NCI-H1092 treated with DMSO at 0.1 percent for 48 hours (cell line): Measurements from ENCODE around the gene HMX2.
A peak's percentile ranks its signal among the peaks of the same experiment; 100 is the strongest.

ENCODE experiments used
- DNase-seq: peaks from one replicate; lab custom pipeline; 2025; lab: John Stamatoyannopoulos, UW

HMX2 gene, protein sequence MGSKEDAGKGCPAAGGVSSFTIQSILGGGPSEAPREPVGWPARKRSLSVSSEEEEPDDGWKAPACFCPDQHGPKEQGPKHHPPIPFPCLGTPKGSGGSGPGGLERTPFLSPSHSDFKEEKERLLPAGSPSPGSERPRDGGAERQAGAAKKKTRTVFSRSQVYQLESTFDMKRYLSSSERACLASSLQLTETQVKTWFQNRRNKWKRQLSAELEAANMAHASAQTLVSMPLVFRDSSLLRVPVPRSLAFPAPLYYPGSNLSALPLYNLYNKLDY

DNA sequence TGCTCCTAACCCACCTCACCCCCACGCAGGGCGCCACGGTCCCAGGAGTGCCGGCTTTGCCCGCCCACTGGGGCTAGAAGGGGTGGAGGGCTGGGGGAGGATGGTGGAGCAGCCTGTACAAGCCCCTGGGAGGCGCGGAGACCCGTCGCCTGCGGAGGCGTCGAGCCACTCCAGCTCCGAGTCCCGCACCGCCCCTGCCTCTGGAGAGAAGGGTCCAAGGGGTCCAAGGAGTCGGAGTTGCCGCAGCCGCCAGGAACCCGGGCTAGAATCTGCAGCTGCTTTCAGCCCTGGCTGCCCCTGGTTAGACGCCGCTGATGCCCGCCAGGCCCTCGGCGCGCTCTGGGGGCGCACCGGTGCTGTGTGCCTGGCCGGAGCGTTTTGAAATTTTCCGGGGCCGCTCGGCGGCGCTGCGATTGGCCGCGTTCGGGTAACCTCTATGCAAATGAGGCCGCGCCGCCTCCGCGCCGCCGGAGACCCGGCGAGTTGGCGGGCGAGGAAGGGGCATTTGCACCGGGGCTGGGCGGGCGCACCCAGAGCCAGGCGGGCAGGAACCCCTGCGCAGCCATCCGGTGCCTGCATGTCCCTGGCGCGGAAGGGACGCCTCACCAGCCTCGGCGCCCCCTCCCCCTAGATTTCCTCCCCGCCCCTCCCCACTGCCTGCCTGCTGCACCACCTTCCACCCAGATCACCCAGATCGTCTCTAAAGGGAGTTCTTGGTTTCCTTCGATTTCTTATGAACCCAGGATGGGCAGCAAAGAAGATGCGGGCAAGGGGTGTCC, at the start of gene HMX2:
Gene HMX2 (plus strand): TSS at position 502 of the 779 bp plus-strand sequence. CDS start 243 bp downstream, at position 745.
- peak; percentile 45 for DNase-seq

DNA sequence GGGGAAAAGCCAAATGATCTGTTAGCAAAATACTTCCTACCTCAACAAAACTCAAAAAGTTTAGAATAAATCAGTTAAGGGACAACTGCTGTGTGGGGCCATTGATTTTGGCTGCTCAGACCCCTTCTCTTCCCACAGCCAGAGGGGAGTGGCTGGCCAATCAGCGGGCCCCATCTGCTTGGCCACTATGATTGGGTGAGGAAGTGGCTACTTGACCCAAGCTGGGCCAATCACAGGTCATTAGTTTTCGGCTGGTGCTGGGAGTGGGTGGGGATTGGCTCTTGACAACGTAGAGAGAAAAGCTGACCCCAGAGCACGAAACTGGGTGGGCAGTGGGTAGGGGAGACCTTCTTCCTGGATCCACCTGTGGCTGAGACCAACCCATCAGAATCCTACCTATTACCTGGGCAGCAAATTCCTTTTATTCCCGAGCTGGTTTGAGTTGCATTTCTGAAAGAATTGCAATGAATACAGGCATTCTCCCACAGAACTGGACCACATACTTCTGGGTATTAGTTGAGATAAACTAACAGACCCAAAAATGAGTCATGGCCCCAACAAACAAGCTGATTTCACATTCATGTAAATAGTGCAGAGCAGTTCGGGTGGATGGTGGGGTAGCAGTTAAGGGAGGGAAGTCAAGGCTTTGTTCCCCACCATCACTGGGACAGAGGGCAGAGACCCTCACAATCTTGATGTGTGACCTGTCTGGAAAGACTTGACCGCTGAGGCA, 47.7 kb upstream of the HMX2 start:
- DNase-seq, result no peak

DNA sequence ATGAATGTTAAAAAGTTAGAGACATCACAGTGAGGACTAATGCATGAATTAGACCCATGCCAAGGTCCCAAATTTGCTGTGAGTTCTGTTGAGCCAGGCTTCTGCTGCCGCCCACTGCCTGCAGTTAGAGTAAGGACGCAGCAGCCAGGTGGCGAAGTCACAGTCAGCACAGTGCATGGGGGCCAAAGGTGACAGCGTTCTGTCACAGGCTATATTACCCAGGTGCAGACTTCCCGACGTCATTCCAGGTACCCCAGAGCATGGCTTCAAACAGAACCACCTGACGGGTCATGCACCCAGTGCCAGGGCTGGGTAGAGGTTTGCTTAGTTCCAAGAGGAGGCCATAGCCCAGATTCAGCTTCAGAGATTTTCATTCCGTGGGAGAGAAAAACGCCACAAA, 46.1 kb upstream of the HMX2 start:
- no peak for DNase-seq

DNA sequence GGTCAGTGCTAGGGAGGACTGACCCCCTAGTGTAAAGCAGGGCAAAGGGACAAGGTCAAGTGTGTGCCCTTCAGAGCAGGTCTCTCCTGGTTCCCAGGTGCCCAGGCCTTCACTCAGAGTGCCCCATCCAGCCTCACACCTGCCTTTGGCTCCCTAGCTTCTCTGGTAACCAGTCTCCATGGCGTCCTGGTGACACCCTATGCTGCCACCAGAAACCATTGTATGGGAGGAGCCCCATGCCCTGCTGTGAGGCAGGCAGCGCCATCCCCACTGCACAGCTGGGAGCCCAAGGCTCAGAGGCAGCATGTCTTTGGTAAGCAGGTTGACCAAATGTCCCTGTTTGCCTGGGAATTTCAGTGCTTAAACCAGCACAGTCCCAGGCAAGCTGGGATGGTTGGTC, 45.3 kb upstream of the HMX2 start:
- no peak for DNase-seq

DNA sequence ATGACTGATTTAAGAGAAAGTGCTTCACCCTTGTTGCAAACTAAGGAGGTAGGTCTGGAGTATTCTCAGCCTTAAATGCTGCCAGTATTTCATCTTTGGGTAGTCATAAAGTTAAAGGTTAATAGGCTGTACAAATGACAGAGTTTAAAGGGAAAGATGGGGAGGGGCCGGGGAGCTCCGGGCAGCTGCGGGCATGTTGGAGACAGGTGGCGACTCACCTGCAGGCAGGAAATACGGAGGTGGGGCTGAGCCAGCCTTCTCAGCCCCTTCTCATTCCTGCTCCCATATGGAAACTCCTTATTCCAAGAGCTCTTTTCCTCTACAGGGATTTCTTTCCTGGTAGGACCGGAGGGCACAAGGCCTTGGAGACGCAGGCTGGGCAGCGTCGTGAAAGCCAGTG, 44.0 kb upstream of the HMX2 start:
- DNase-seq, result no peak

DNA sequence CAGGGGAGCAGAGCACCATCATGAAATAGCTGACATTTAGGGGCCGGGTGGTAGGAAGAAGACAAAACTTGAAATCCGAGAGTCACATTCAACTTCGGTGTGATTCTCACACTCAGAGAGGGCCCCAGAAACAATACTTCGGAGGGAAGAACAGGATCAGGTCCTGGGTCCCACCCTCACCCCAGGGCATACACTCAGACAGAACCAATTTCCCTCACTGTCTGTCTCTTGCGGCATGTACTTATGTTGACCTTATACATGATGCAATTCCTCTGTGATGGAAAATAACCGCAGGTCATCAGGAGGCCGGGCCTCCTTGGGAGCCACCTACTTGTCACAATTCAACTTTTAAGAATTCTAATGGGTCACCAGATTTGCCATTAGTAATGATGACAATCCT, 38.5 kb upstream of the HMX2 start:
- DNase-seq, result no peak

DNA sequence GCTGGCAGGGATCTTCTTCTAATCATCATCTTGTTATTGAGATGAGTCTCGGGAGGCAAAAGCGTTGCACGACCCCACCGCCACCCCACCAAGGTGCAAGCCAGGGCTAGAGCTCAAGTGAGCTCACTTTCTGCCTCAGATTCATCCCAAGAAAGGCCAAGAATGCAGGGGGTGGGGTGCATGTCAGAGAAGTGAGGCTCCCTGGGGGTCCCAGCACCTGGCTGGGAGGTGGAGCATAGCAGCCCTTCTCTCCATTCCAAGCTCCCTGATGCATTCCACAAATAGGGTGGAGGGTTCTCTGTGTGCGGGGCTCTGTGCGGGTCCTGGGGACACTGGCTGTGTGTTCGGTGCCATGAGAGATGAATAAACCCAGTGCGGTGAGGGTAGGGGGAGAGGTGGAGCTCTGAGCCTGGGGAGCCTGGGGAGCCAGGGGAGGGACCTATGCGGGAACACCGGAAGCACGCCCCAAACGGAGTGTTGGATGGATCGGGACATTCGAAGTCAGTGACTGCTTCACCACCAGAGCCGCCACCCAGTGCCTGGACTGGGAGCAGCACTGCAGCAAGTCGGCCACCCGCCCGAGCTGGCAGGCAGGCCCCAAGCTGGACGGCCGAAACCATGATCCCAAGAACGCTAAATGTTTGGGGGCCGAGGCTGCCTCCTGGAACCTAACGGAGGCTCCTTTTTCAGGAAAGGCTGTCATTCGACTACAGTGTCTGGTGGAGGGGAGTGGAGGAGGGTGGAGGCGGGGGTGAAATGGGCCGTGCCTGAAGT, 30.1 kb upstream of the HMX2 start:
- DNase-seq, result no peak

DNA sequence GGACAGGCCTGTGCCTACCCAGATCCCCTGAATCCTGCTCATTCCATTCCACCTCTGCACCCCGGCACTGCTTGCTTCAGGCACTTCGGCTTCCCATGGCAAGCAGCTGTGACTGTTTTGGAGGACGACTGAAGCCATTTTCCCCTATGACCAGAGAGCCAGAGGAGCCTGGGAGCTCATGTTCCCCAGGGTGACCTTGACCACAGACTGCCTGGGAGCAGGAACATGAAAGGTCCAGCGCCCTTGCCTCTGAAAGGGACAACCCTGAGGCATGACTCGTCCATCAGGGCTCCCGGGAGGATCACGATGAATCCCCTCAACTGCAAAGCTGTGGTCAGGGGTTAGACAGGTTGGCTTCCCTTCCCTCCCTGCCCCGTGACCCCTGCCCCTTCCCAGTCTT, 28.9 kb upstream of the HMX2 start:
- no peak for DNase-seq

DNA sequence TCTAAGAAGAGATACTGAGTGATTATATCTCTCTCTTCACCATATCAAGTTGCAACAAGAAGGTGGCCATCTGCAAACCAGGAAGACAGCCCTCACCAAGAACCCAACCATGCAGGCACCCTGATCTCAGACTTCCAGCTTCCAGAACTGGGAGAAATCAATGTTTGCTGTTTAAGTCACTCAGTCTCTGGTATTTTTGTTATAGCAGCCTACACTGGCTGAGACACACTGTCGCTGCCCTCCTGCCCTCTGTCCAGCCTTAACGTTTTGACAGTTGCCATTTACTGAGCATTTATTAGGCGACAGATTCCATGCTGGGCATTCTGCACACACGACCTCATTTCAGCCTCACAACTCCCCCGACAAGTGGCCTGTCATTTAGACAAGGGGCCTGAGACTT, 21.7 kb upstream of the HMX2 start:
- no peak for DNase-seq

DNA sequence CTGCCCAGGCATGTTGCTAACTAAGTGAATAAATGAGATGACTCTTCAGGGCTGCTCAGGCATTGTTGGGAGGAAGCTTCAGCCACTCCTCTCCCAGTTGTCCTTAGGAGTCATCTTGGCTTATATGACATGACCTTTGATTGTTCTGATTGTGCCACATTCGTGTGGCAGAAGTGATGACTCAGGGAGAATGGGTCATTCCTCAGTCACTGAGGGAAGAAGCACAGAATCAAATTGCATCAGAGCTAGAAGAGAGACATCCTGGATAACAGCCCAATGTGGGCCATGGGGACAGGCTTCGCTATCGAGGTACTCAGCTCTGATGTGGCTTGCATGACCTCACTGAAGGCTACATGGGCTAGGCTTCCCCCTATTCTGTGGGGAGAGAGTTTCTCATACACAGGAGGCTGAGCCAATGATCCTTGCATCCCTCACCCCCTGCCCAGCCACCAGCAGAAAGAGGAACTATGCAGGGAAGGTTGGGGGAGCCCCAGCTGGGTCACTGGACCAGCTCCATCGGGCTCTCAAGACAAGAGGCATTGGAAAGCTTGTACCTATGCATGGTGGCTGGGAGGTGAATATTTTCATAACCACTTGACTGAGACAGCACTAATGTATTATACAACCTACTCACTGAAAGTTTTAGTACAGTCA, 18.2 kb upstream of the HMX2 start:
- DNase-seq, result no peak

DNA sequence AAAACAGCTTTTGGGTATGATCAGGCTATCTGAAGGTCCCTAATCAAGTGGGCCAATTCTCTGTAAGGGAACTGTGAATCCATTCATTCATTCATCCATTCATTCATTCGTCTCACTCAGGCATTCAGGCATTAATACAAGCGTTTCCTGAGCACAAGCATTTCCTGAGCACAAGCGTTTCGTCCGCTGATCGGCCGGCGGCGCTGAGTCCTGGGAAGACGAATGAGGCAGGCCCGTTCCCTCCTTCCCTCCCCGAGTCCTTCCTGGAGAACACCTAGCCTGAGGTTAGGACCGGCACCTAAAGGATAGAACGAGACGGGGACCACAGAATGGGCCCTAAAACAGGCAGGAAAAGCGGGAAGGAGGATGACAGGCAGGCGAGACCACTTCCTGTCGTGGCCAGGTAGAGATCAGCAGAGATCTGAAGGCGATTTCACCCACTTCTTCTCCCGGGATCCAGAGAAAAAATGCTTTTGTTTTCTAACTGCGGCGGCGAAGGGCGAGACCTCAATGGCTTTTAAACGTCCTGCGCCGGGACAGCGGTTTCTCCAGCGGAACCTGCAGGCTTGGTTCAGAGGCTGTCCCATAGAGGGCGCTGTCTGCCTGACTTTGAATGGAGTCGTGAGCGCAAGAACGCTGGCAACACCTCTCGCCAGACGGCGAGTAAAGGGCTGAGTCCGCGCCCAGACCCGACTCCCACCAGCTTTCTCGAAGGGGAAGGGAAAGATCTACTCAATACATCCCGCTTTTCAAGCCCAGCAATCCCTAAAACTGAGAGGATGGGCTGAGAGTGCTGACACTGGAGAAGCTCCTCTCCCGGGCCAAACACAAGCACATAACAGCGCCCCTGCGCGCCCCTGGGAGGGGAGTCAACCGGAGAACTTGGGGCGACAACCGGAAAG, 15.1 kb upstream of the HMX2 start:
- DNase-seq, result peak; percentile 67

DNA sequence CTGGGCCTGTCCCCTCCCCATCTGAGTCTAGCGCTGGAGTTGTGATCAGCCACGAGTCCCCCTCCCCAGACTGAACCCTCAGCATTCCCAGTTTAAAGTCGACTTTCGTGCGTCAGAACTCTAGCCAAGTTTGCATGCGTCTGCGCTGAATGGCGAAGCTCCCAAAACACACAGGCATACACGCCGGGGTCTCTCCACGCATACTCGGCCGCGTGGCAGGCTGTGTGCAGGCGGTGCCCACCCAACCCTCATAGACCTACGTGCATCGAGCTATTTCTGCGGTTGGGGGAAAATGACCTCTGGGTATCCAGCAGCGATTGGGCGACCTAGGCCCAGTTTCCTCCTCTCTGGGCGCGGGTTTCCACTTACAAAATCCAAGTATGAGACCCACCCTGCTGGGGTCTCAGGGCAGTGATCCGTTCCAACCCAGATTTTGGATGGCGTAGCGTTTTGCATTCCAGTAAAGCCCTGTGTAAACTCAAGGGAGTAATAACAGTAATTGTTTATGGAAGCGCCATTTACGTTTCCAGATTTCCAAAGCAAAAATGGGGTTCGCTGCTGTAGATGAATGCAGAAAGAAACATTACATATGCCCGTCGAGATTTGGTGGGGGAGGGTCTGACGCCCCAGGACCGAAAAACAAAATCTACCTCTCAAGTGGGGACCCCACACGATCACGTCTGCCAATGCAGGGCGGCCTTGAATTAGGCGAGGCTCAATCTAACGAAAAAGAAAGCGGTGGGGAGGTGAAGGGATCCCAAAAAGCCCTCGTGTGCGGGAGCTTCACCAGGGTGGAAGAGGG, 14.2 kb upstream of the HMX2 start:
- no peak for DNase-seq

DNA sequence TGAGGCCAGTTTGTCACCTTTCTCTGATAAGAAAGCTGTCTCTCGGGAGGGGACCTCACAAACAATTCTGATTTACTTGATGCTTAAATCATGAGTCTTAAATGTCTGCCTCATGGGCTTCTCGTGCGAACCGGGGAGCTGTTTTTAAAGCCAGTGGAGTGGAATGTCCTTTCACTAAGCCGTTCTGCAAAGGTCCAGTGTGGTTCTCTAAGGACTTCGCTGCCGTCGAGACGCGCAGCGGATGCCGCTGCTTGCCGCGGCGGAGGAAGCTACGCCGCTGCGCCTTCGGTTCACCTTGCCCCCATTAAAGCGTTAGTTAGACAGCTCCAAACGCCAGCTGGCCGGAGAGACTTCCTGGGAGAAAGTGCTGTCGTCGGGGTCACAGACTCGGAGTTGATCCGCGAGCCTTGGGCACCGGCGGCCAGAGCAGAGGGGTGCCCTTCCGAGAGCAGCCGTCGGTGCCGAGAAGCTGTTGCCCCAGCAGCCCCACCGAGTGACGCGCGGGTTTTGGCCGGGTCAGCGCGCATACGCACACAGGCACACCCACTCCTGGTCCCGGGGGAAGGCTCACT, 13.5 kb upstream of the HMX2 start:
- DNase-seq, result no peak

DNA sequence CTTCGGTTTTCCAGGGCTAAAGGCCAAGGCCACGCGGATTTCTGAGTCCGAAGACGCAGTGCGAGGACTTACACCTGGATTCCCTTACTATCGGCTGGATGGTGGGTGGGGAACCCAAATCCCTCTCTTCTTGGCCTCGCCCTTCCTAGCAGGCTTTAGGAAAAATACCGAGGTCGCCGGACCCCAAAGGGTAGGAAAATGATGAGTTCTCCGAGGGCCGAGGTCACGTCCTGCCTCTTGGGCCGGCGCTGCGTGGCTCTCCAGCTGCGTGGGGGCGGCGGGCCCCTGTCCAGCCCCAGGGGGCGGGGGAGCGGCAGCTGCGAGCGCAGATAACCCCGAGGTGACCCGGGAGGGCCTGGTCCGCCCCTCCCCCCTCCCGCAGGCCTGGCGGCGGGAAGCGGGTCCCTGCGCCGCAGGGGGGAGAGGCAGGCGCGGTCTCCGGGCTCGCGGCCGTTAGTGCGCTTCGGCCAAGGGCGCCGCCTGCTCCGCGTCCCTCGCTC, 13.0 kb upstream of the HMX2 start:
- no peak for DNase-seq

DNA sequence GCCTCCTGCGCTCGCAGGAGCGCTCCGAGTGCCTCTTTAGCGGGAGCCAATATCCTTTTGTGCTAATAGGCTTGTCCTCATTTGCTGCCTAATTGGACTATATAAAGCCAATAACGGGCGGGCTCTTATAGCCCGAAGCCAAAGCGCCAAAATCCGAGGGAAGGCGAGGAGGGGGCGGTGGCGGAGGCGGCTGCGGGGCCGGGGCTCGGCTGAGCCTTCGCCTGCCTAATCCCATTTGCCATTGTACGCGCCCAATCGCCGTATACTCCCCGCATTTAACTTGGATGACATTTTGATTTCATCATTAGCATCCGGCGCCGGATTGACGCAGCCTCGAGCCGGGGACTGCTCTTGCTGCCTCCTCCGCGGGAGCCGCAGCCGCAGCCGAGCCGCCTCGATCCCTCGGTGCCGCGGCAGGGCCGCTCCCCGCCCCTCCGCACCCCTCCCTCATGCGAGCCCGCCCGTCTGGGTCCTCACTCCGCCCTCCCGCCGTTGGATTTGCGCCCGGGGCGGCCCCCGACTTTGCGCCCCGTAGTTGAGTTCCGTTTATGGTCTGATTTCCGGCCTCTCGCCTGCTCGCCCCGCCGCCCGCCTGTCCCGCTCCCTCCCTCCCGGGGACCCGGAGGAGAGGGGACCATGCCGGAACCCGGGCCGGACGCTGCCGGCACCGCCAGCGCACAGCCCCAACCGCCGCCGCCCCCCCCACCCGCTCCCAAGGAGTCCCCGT, 12.4 kb upstream of the HMX2 start, which contains the start of gene HMX3:
Gene HMX3 (plus strand): TSS at position 556 of the 727 bp plus-strand sequence. CDS start 81 bp downstream, at position 637.
- DNase-seq, result peak; percentile 80

DNA sequence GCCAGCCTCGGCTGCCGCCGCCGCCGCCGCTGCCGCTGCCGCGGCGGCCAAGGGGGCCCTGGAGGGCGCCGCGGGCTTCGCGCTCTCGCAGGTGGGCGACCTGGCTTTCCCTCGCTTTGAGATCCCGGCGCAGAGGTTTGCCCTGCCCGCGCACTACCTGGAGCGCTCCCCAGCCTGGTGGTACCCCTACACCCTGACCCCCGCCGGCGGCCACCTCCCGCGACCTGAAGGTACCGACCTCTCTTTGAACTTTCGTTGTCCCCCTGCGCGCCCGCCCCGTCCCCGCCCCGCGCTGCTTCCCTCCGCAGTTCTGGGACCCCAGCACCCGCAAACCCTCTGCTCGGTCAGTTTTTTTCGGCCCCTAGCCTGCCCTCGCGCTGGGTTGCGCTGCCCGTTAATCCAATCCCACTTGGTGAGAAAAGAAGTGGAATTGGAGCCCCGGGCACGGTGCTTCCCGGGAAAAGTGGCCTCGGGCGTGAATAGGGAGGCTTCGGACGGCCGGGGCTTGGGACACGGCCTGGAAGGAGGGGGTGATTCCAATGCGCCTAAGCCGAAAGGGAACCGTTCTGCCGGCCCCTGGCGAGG, 11.6 kb upstream of the HMX2 start:
- peak; percentile 42 for DNase-seq

DNA sequence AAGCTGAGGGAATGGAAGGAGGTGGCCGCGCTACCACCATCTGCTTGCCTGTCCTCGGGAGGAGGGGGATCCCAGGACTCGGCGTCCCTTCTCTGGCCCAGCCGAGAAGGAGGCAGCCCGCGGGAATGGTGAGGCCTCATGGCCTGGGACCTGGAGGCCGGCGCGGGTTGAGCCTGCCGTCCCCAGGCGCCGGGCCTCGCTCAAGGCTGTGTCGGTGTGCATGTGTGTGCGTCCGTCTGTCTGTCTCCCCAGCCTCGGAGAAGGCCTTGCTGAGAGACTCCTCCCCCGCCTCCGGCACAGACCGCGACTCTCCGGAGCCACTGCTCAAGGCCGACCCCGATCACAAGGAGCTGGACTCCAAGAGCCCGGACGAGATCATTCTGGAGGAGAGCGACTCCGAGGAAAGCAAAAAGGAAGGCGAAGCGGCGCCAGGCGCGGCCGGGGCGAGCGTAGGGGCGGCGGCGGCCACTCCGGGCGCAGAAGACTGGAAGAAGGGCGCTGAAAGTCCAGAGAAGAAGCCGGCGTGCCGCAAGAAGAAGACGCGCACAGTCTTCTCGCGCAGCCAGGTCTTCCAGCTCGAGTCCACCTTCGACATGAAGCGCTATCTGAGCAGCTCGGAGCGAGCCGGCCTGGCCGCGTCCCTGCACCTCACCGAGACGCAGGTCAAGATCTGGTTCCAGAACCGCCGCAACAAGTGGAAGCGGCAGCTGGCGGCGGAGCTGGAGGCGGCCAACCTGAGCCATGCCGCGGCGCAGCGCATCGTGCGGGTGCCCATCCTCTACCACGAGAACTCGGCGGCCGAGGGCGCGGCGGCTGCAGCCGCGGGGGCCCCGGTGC, 10.9 kb upstream of the HMX2 start:
- DNase-seq, result peak; percentile 42
